Pericardium fibroblast (primary cell): Measurements from ENCODE around the gene EEF1AKMT1. TPM values are rescaled to one million over a fixed set of nuclear protein-coding genes. Genes with fewer than 3 reads are reported as not detected.

Experiments used
- total RNA-seq: library from RNA; depleted of rRNA; stranded (reverse); fragments of >200 nt; gene quantifications from 2 replicates; pipeline ENCODE4 v1.2.3, GENCODE V29; 2015

Gene EEF1AKMT1, protein sequence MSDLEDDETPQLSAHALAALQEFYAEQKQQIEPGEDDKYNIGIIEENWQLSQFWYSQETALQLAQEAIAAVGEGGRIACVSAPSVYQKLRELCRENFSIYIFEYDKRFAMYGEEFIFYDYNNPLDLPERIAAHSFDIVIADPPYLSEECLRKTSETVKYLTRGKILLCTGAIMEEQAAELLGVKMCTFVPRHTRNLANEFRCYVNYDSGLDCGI
- 10.0 and 11.6 TPM in 2 replicates for total RNA-seq

DNA sequence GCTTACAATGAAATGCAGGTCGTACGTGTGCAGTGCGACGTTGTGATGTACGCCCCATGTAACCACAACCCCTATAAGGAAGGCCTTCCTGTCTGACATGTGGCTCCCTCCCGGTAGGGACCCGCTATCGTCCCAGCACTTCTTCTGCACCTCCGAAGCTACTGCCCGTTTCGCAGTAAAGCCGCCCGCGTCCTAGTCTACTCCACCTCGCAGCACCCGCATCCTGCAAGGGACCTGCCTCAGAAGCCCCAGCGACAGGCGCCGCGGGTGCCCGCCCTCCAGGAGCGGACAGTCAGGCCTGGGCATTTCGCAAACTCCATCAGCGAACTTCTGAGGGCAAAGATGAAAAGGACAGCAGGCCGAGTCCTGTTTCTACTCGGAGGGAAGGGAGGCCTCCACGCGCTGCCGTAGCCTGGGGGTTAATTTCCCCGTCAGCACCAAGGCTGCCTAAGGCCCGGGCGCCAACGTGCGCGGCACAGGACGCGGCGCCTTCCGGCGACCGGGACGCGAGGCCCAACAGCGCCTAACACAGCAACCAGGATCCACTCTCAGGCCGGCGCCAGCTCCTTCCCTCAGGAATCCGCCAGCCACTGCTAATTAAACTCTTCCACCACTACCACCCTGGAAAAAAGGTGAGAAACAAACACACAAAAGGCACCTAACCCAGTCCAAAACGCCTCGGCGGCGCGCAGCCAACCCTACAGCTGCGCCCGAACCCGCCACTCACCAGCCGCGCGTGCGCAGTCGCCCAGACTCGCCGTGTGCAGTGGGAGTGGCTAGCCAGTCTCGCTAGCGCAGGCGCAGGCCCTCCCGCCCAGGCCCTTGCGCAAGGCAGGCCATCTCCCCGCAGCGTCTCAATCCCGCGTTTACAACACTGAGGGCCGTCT is at the start of gene EEF1AKMT1:
EEF1AKMT1 (minus strand) TSS at position 768 of the 887 bp plus-strand sequence. CDS start 16,363 bp downstream, outside the sequence.

DNA sequence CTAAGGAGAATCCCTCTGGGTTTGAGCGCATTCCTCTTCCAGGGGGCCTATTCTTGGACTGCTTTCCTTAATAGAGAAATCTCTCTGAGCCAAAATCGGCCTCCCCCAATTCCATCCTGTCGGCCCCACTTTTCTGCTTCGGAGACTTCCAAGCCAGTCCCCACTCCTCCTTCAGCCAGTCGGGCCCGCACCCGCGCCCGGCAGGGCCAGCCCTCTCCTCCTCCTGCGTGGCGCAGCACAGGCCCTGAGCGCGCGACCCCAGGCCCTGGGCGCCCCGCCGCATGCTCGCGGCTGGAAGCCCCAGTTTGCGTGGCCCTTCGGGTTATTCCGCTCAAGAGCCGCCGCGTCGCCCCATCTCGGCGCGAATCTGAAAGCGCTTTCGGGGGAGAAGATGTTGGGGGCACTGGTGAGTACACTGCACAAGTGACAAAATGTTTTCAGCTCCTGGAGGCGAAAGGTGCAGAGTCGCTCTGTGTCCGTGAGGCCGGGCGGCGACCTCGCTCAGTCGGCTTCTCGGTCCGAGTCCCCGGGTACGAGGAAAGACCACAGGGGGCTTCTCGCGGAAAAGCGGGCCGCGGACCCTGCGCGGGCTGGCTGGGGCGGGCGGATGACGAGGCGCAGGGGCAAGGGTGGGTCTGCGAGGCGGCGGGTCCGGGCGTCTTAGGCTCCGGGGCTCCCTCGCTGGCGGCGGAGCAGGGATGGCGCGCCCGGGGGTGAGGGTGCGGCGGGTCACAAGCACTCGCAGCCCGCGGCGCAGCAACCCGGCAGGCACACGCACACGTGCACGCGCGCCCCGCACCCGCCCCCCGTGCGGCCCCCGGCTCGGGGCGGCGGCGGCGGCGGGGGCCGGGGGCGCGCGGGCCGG is 70.6 kb downstream of the EEF1AKMT1 start, which contains the start of gene IL17D:
IL17D (plus strand) TSS at position 785 of the 865 bp plus-strand sequence. CDS start 303 bp downstream, outside the sequence.

Other genes starting within 250 kb of the EEF1AKMT1 start
- gene CRYL1, start 248.1 kb downstream of the EEF1AKMT1 start, total RNA-seq = 14.6 and 25.1 TPM in 2 replicates
- 5.4 and 6.3 TPM in 2 replicates for gene IFT88, start 206.8 kb downstream of the EEF1AKMT1 start, total RNA-seq
- gene IL17D, start 70.3 kb downstream of the EEF1AKMT1 start, total RNA-seq = 7.5 and 16.8 TPM in 2 replicates
- gene XPO4, start 128.8 kb upstream of the EEF1AKMT1 start, total RNA-seq = 10.7 and 13.7 TPM in 2 replicates